ENCODE data around the gene EFHC2. TPM values are rescaled to one million over a fixed set of nuclear protein-coding genes. Genes with fewer than 3 reads are reported as not detected.

Gene EFHC2
- total and polyA plus RNA-seq, 2 donors (not counting 1 experiment from before 2014, with no cell fraction given), result 1.1 to 2.6 TPM

GRCh38 chrX:44330227-44330626 is 13.2 kb downstream of the EFHC2 start:
- Histone ChIP-seq H3K9ac (ENCODE audit: insufficient read depth, low read length) (no peak overlapping the region), H3K4me1 (ENCODE audit: control insufficient read depth, extremely low read depth, insufficient read depth, low read length) (no peaks in the 10 kb centered on the region), H3K27me3 (ENCODE audit: control insufficient read depth, insufficient read depth, low read length) (no peaks in the 10 kb centered on the region), H3K27ac (ENCODE audit: insufficient read depth, low read length) (no peak overlapping the region), H3K9me3 (ENCODE audit: control insufficient read depth, insufficient read depth, low read depth, low read length) (no peaks in the 10 kb centered on the region), H4K20me1 (ENCODE audit: control insufficient read depth, extremely low read depth, insufficient read depth, low read length) (no peaks in the 10 kb centered on the region), H3K79me2 (ENCODE audit: control insufficient read depth, insufficient read depth, low read length) (no peaks in the 10 kb centered on the region), H3K4me3 (replicated peaks in 1 of 4; ENCODE audit: control extremely low read depth in 1 of 4, insufficient read depth in 1 of 4, low read depth in 3 of 4, low read length in 4 of 4) (no peak overlapping the region), H3K4me2 (ENCODE audit: extremely low read depth, insufficient read depth, low read length) (no peak overlapping the region), H2AFZ (ENCODE audit: low read length) (no peak overlapping the region), H3K36me3 (ENCODE audit: control insufficient read depth, insufficient read depth, low read length) (no peaks in the 10 kb centered on the region)
- no peak for TF ChIP-seq EZH2 (IDR thresholded peaks at IDR 0.05; ENCODE audit: low read length, missing control alignments)
- no peak for TF ChIP-seq CTCF (conservative IDR thresholded peaks at IDR 0.05 in 1 of 2, IDR thresholded peaks at IDR 0.05 in 1 of 2; ENCODE audit: low read depth in 1 of 2, low read length in 2 of 2)
- DNase-seq (ENCODE audit: low read depth in 2 of 2), result peak in 1 of 2 donors; percentile 9

- TF ChIP-seq CTCF (conservative IDR thresholded peaks at IDR 0.05 in 1 of 2, IDR thresholded peaks at IDR 0.05 in 1 of 2; ENCODE audit: low read depth in 1 of 2, low read length in 2 of 2) (no peak), EZH2 (IDR thresholded peaks at IDR 0.05; ENCODE audit: low read length, missing control alignments) (no peak)
- Histone ChIP-seq H3K79me2 (ENCODE audit: control insufficient read depth, insufficient read depth, low read length) (no peaks in the 10 kb centered on the region), H3K4me2 (ENCODE audit: extremely low read depth, insufficient read depth, low read length) (no peak overlapping the region), H3K4me3 (replicated peaks in 1 of 4; ENCODE audit: control extremely low read depth in 1 of 4, insufficient read depth in 1 of 4, low read depth in 3 of 4, low read length in 4 of 4) (no peak overlapping the region), H3K9ac (ENCODE audit: insufficient read depth, low read length) (no peak overlapping the region), H4K20me1 (ENCODE audit: control insufficient read depth, extremely low read depth, insufficient read depth, low read length) (no peaks in the 10 kb centered on the region), H3K27ac (ENCODE audit: insufficient read depth, low read length) (no peak overlapping the region), H3K36me3 (ENCODE audit: control insufficient read depth, insufficient read depth, low read length) (no peaks in the 10 kb centered on the region), H3K4me1 (ENCODE audit: control insufficient read depth, extremely low read depth, insufficient read depth, low read length) (no peaks in the 10 kb centered on the region), H3K9me3 (ENCODE audit: control insufficient read depth, insufficient read depth, low read depth, low read length) (no peaks in the 10 kb centered on the region), H2AFZ (ENCODE audit: low read length) (no peak overlapping the region), H3K27me3 (ENCODE audit: control insufficient read depth, insufficient read depth, low read length) (no peaks in the 10 kb centered on the region)
- DNase-seq (ENCODE audit: low read depth in 2 of 2), result no peak
These were observed 23.9 kb downstream of the EFHC2 start for GRCh38 chrX:44319550-44319949.

DNA sequence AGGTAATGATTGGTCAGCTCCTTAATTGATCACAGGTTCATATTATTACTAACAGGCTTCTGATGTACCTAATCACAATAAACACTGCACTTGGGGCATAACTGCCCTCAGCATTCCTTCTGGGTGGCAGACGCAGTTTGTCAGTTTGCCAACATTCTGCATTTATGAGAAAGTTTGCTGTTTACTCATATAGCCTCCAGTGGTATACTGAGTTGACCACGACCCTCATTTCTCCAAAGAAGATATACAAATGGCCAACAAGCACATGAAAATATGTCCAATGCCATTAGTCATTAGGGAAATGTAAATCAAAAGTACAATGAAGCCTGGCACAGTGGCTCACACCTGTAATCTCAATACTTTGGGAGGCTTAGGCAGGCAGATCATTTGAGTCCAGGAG is 26.3 kb downstream of the EFHC2 start:
- H3K36me3 ChIP-seq (ENCODE audit: control insufficient read depth, insufficient read depth, low read length), result no peaks in the 10 kb centered on the region
- H4K20me1 ChIP-seq (ENCODE audit: control insufficient read depth, extremely low read depth, insufficient read depth, low read length), result no peaks in the 10 kb centered on the region
- TF ChIP-seq EZH2 (IDR thresholded peaks at IDR 0.05; ENCODE audit: low read length, missing control alignments), result no peak
- no peak for TF ChIP-seq CTCF (conservative IDR thresholded peaks at IDR 0.05 in 1 of 2, IDR thresholded peaks at IDR 0.05 in 1 of 2; ENCODE audit: low read depth in 1 of 2, low read length in 2 of 2)
- H3K9ac ChIP-seq (ENCODE audit: insufficient read depth, low read length), result no peak overlapping the region
- H3K27me3 ChIP-seq (ENCODE audit: control insufficient read depth, insufficient read depth, low read length), result no peaks in the 10 kb centered on the region
- H3K9me3 ChIP-seq (ENCODE audit: control insufficient read depth, insufficient read depth, low read depth, low read length), result no peaks in the 10 kb centered on the region
- no peak overlapping the region for H2AFZ ChIP-seq (ENCODE audit: low read length)
- no peak for DNase-seq (ENCODE audit: low read depth in 2 of 2)
- no peaks in the 10 kb centered on the region for H3K4me1 ChIP-seq (ENCODE audit: control insufficient read depth, extremely low read depth, insufficient read depth, low read length)
- H3K27ac ChIP-seq (ENCODE audit: insufficient read depth, low read length), result no peak overlapping the region
- no peaks in the 10 kb centered on the region for H3K79me2 ChIP-seq (ENCODE audit: control insufficient read depth, insufficient read depth, low read length)
- H3K4me3 ChIP-seq (replicated peaks in 1 of 4; ENCODE audit: control extremely low read depth in 1 of 4, insufficient read depth in 1 of 4, low read depth in 3 of 4, low read length in 4 of 4), result no peak overlapping the region
- H3K4me2 ChIP-seq (ENCODE audit: extremely low read depth, insufficient read depth, low read length), result no peak overlapping the region
